NB4 (cell line): ENCODE results near the gene KCNQ1.

Experiments
- CTCF ChIP-seq: IDR thresholded peaks from one replicate; pipeline ENCODE4 v1.5.1; 2012; ENCODE audit warnings: low read depth, low read length
- MYC ChIP-seq: IDR thresholded peaks from 2 replicates; pipeline ENCODE4 v1.6.1; 2011; ENCODE audit warnings: low read depth, low read length
- POLR2A ChIP-seq: IDR thresholded peaks from 2 replicates; pipeline ENCODE4 v1.6.1; 2011; ENCODE audit warnings: mild to moderate bottlenecking; ENCODE audit not compliant: insufficient read length; ENCODE audit errors: extremely low read depth

GRCh38 chr11:2406878-2407410 is 37.9 kb upstream of the KCNQ1 start:
- TF ChIP-seq CTCF (no peak), MYC (no peak), POLR2A (no peak)
